Adrenal gland (tissue), 12 donors: Measurements from ENCODE around the gene SAMD4B. TPM values are rescaled to one million over a fixed set of nuclear protein-coding genes. Genes with fewer than 3 reads are reported as not detected.

Experiments used
- DNase-seq, 7 donors: peaks; one replicate each; pipeline ENCODE4 v3.0.0-alpha.2; 2019 to 2020
- H3K27ac ChIP-seq, 5 donors: fragments of 200-600 bp; sonication (generic) in 4 of 5; 1 replicate in 3 of 5; 2 replicates in 2 of 5; pipeline versions ENCODE4 v1.5.1 to v1.8.0; 2016 to 2020; ENCODE audit warnings: mild to moderate bottlenecking in 1 of 5
- H3K27me3 ChIP-seq: fragments of 200-600 bp; 2 replicates; pipeline ENCODE4 v1.8.0; 2021
- H3K36me3 ChIP-seq, 2 donors: fragments of 200-600 bp; replicated peaks in 1 of 2; 1 replicate in 1 of 2; 2 replicates in 1 of 2; pipeline versions ENCODE4 v1.5.1 to v1.8.0; 2018 to 2022
- H3K4me1 ChIP-seq, 2 donors: fragments of 200-600 bp; replicated peaks in 1 of 2; 1 replicate in 1 of 2; 2 replicates in 1 of 2; pipeline versions ENCODE4 v1.5.1 to v1.8.0; 2018 to 2021
- H3K4me3 ChIP-seq, 4 donors: fragments of 200-600 bp; sonication (generic) in 3 of 4; one replicate each; pipeline ENCODE4 v1.5.1; 2016 to 2018
- H3K9me3 ChIP-seq, 3 donors: fragments of 200-600 bp; sonication (generic) in 1 of 3; replicated peaks in 1 of 3; 1 replicate in 2 of 3; 2 replicates in 1 of 3; pipeline versions ENCODE4 v1.5.1 to v1.8.0; 2016 to 2021
- POLR2A ChIP-seq, 2 donors: fragments of 450-650 bp; IDR thresholded peaks; one replicate each; pipeline ENCODE4 v1.6.1; 2017; ENCODE audit warnings: antibody characterized with exemption in 2 of 2, mild to moderate bottlenecking in 2 of 2, moderate library complexity in 1 of 2
- WGBS, 4 donors: extraction: QIAGEN DNeasy Blood & Tissue Kit in 2 of 4; methylation state at CpG; one replicate each; pipeline versions ENCODE4 v1.1.5 to v1.1.7; 2013 to 2017; 5-methylcytosine and 5-hydroxymethylcytosine counted together
- intact Hi-C, 2 donors: fragments of 100-400 bp; cut with DNase I; formaldehyde crosslinking; loops; one replicate each; pipeline versions ENCODE4 v1.14.1 to v1.15.0; 2022 to 2023
- polyA plus RNA-seq, 3 donors: library from polyadenylated mRNA; stranded (reverse); fragments of 200-250 nt in 2 of 3; fragments of 350-450 nt in 1 of 3; fragmentation: Illumina TruSeq in 1 of 3; extraction: RNeasy Lipid Tissue Mini Kit (QIAGEN cat#74804) in 1 of 3; gene quantifications; one replicate each; pipeline ENCODE4 v1.2.3, GENCODE V29; 2013 to 2014
- total RNA-seq, 9 donors: library from RNA; depleted of rRNA in 4 of 9; stranded (reverse); fragments of >200 nt in 4 of 9; fragments of 120-200 nt in 1 of 9; fragmentation: NEBNext Ultra II Directional in 1 of 9; extraction: Animal tissue kit (Norgen Biotek cat#: 25700) in 1 of 9; gene quantifications; one replicate each; pipeline versions ENCODE4 v1.1.0 to v1.2.4, GENCODE V29; 2013 to 2023
- TF ChIP-seq, protein P1 (sequence below), 6 experiments: fragments of 450-650 bp in 4 of 6; fragments of 200-600 bp in 2 of 6; sonication (generic) in 1 of 6; IDR thresholded peaks; 1 replicate in 5 of 6; 2 replicates in 1 of 6; pipeline versions ENCODE4 v1.5.1 to v1.8.0; 2016 to 2021; ENCODE audit warnings: antibody characterized with exemption in 6 of 6, mild to moderate bottlenecking in 2 of 6, moderate library complexity in 1 of 6
- donor health status: healthy with polysubstance abuse.
- donor health status: Bipolar disorder and iron deficiency.
- donor health status: DM: yes; HTN: yes; CAD: no.
- donor health status: DM: no; HTN: no; CAD: no.
- donor health status: DM: no; HTN: no; CAD: no.
- donor health status: DM: yes; HTN: yes; CAD: no.

SAMD4B gene
- total and polyA plus RNA-seq, 12 donors, result 37.9 to 280 (median 98.6) TPM

DNA sequence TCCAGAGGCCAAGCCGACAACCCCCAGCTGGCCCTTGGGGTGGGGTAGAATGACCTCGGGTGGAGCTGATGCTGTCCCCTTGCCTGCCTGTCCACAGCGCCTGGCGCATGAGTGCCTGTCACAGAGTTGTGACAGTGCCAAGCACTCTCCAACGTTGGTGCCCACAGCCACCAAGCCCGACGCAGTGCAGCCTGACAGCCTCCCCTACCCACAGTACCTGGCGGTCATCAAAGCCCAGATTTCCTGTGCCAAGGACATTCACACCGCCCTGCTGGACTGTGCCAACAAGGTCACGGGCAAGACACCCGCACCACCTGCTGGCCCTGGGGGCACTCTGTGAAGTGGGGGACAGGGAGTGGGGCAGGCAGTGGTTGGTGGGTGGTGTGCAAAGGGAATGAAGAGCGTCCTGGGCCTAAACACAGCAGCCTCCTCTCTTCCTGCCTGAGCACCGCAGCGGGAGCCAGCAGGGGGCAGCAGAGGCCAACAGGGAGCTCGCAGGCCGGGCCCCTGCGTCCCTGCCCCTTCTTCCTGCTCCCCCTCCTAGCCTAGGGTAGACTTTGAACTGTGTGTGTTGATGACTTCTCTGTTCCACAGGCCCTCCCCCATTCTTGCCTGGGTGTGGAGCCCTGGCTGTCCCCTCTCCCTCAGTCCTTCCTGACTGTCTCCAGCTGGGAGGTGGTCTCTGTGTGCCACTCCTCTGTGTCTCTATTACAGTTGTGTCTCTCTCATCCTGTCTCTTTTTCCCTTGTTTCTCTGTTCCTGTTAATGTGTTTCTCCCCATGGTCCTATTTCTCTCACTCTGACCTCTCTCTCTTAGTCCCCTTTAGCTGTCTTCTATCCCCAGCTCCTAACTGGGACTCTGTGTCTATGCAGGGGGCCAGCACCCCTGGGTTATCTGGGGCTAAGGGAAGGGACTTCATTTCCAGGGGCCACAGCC lies 55.4 kb downstream of the SAMD4B start:
- no peaks in the 10 kb centered on the region for H3K9me3 ChIP-seq
- TF ChIP-seq, protein P1, sequence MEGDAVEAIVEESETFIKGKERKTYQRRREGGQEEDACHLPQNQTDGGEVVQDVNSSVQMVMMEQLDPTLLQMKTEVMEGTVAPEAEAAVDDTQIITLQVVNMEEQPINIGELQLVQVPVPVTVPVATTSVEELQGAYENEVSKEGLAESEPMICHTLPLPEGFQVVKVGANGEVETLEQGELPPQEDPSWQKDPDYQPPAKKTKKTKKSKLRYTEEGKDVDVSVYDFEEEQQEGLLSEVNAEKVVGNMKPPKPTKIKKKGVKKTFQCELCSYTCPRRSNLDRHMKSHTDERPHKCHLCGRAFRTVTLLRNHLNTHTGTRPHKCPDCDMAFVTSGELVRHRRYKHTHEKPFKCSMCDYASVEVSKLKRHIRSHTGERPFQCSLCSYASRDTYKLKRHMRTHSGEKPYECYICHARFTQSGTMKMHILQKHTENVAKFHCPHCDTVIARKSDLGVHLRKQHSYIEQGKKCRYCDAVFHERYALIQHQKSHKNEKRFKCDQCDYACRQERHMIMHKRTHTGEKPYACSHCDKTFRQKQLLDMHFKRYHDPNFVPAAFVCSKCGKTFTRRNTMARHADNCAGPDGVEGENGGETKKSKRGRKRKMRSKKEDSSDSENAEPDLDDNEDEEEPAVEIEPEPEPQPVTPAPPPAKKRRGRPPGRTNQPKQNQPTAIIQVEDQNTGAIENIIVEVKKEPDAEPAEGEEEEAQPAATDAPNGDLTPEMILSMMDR (IDR thresholded peaks at IDR 0.05), result peak; percentile 90 to 99 (median 98)
- peak in 1 of 2 donors; percentile 12 for TF ChIP-seq POLR2A (IDR thresholded peaks at IDR 0.05)
- H3K4me1 ChIP-seq, result peaks cover 20 to 35% of the 10 kb centered on the region in 2 donors
- 0 to 21% (median 16%) methylated on average over 4 to 17 of the region's 17 CpGs; no CpG with 5 or more reads in 1 of the 4 donors for WGBS, 4 donors
- H3K36me3 ChIP-seq, result peaks cover 0 to 13% of the 10 kb centered on the region in 2 donors
- no peaks in the 10 kb centered on the region for H3K27me3 ChIP-seq
- intact Hi-C loops, result no loop called here
- H3K4me3 ChIP-seq, result peak overlapping the region in 1 of 4 donors; percentile 33
- peak; percentile 88 to 94 (median 90) for DNase-seq
- peak overlapping the region; percentile 68 to 86 (median 80) for H3K27ac ChIP-seq

DNA sequence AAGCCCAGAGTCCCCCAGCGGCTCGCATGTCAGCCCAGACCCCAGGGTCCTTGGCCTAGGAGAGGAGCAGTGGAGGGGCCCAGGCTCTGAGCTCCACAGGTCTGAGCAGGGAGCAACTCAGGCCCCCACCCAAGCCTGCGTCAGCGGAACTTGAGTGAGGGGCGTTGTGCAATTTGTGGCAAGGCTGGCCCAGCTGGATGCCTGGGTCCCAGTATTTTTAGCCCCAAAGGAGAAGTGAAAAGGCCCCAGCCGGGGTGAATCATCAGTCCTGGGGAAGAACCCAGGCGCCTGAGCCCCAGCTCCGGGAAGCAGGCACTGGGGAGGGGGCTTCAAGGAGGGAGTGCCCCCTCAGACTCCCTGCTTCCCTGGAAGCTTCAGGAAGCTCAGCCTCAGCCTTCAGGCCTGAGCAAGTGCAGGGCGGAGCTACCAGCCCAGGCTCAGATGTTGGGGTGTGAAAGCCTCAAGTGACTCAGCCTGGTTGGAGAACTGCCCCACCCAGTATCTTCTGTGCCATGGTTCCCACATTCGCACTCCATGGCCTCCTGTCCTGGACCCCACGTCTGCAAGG lies 56.2 kb downstream of the SAMD4B start:
- no peaks in the 10 kb centered on the region for H3K27me3 ChIP-seq
- 47 to 71% (median 61%) methylated on average over 8 to 11 of the region's 11 CpGs for WGBS, 4 donors
- H3K4me1 ChIP-seq, result peaks cover 27 to 42% of the 10 kb centered on the region in 2 donors
- TF ChIP-seq POLR2A (IDR thresholded peaks at IDR 0.05), result no peak
- TF ChIP-seq, protein P1 (IDR thresholded peaks at IDR 0.05), result no peak
- peak overlapping the region; percentile 68 to 86 (median 80) for H3K27ac ChIP-seq
- H3K4me3 ChIP-seq, result peak overlapping the region in 1 of 4 donors; percentile 33
- peak; percentile 64 to 84 (median 77) for DNase-seq
- intact Hi-C loops, result no loop called here
- peaks cover 0 to 13% of the 10 kb centered on the region in 2 donors for H3K36me3 ChIP-seq
- H3K9me3 ChIP-seq, result no peaks in the 10 kb centered on the region

DNA sequence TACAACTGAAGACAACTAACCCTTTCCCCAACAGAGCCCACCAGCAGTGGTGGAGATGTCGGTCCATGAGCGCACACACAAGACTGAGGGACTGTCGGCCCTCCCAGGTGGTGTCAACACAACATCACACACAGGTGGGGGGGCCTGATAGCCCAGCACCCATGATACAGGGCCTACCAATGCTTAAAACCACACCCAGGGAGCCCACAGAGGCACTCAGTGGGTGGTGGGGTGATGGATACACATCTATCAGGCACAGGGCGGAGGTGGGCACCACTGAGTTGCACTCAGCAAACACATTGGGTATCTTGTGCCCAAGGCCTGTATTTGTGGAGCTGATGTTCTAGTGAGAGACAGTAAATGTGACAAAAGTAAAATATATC lies 57.4 kb downstream of the SAMD4B start:
- Histone ChIP-seq H3K27ac (peak overlapping the region in 1 of 5 donors; percentile 86), H3K36me3 (peaks cover 0 to 3% of the 10 kb centered on the region in 2 donors), H3K27me3 (no peaks in the 10 kb centered on the region), H3K4me3 (no peak overlapping the region), H3K4me1 (peaks cover 35 to 52% of the 10 kb centered on the region in 2 donors), H3K9me3 (no peaks in the 10 kb centered on the region)
- no peak for DNase-seq
- intact Hi-C loops, result no loop called here
- WGBS, 4 donors, result 89 to 98% (median 95%) methylated on average over 4 of the region's 4 CpGs
- no peak for TF ChIP-seq POLR2A (IDR thresholded peaks at IDR 0.05)
- TF ChIP-seq, protein P1 (IDR thresholded peaks at IDR 0.05), result no peak

DNA sequence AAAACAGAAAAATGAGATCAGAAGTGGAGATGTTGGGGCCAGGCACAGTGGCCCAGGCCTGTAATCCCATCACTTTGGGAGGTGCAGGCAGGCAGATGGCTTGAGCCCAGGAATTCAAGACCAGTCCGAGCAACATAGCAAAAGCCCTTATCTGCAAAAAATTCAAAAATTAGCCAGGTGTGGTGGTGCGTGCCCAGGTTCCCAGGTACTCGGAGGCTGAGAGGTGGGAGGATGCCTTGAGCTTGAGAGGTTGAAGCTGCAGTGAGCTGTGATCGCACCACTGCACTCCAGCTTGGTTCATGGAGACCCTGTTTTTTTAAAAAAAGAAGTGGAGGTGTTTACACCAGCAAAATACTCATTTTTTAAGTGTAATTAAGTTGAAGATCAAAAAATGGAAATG lies 57.8 kb downstream of the SAMD4B start:
- Histone ChIP-seq H3K27me3 (no peaks in the 10 kb centered on the region), H3K4me3 (no peak overlapping the region), H3K27ac (no peak overlapping the region), H3K9me3 (no peaks in the 10 kb centered on the region), H3K4me1 (peaks cover 35 to 52% of the 10 kb centered on the region in 2 donors), H3K36me3 (peaks cover 0 to 3% of the 10 kb centered on the region in 2 donors)
- WGBS, 4 donors, result 80 to 94% (median 92%) methylated on average over 4 of the region's 4 CpGs
- intact Hi-C loops, result no loop called here
- no peak for DNase-seq
- TF ChIP-seq, protein P1 (IDR thresholded peaks at IDR 0.05), result no peak
- TF ChIP-seq POLR2A (IDR thresholded peaks at IDR 0.05), result no peak
